Activated CD4-positive, alpha-beta T cell treated with anti-CD3 and anti-CD28 coated beads for 36 hours (primary cell): ENCODE data around the gene ENAH. TPM values are rescaled to one million over a fixed set of nuclear protein-coding genes. Genes with fewer than 3 reads are reported as not detected.
"Not testable (repeated sequence)": the region's sequence is repeated elsewhere in the genome, so short reads cannot be mapped to it uniquely, and the experiment has no call there.

Experiments used
- ATAC-seq: fragments of 200-7000 bp; cut with Tn5 transposase; one replicate; pipeline ENCODE4 v1.10.0; 2021; ENCODE audit warnings: mild to moderate bottlenecking, moderate library complexity
- CTCF ChIA-PET: fragments of 350-600 bp; sonication (Branson Sonifier 250); formaldehyde crosslinking; loops from one replicate; lab custom pipeline; 2021; ENCODE audit warnings: antibody characterized with exemption; lab: Charles Lee
- POLR2A ChIA-PET: fragments of 350-600 bp; sonication (Branson Sonifier 250); formaldehyde crosslinking; loops from one replicate; lab custom pipeline; 2021; ENCODE audit warnings: antibody characterized with exemption, inconsistent platforms; lab: Charles Lee
- DNase-seq: peaks from one replicate; pipeline ENCODE4 v3.0.0-alpha.2; 2020
- H3K27ac Mint-ChIP-seq: one replicate; pipeline ENCODE4 v1.8.0; 2021; ENCODE audit warnings: mixed read lengths
- H3K27me3 Mint-ChIP-seq: one replicate; pipeline ENCODE4 v1.8.0; 2021; ENCODE audit warnings: mixed read lengths
- H3K36me3 Mint-ChIP-seq: one replicate; pipeline ENCODE4 v1.8.0; 2021; ENCODE audit warnings: low read depth, mixed read lengths
- H3K4me1 Mint-ChIP-seq: one replicate; pipeline ENCODE4 v1.8.0; 2021; ENCODE audit warnings: mixed read lengths
- H3K4me3 Mint-ChIP-seq: one replicate; pipeline ENCODE4 v1.8.0; 2021; ENCODE audit warnings: mild to moderate bottlenecking, moderate library complexity, mixed read lengths
- H3K9me3 Mint-ChIP-seq: one replicate; pipeline ENCODE4 v1.8.0; 2021; ENCODE audit warnings: low read depth, mixed read lengths
- intact Hi-C, 2 experiments: fragments of 100-400 bp; cut with DNase I in 1 of 2; cut with micrococcal nuclease in 1 of 2; formaldehyde crosslinking; loops; one replicate each; pipeline versions ENCODE4 v1.14.2 to v1.15.1; 2022 to 2024; cut with DNase I, micrococcal nuclease
- total RNA-seq, 2 experiments: library from RNA; stranded (reverse); gene quantifications; one replicate each; pipeline ENCODE4 v1.2.3, GENCODE V29; 2021

ENAH gene
- total RNA-seq, 2 experiments from 2014 or later: 0.62 to 0.81 TPM

DNA sequence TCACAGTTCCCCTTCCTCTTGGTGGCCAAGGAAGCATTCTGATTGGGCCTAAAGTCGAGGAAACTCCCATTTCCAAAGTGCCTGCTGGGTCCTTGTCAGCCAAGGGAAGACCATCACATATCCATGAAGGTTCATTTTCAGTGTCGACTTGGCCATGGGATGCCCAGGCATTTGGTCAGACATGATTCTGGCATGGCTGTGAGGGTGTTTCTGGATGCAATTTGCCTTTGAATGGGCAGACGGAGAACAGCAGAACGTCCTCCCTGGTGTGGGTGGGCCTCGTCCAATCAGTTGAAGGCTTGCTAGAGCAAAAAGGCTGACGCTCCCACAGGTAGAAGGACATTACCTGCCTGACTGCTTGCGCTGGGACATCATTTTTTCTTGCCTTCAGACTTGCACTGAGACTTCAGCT is 176.8 kb downstream of the ENAH start:
- H3K4me3 Mint-ChIP-seq: no peak overlapping the region
- peaks cover 41% of the 10 kb centered on the region for H3K4me1 Mint-ChIP-seq
- H3K36me3 Mint-ChIP-seq: no peaks in the 10 kb centered on the region
- ATAC-seq (no peak), DNase-seq (no peak)
- POLR2A ChIA-PET: no interaction called here
- H3K9me3 Mint-ChIP-seq: no peaks in the 10 kb centered on the region
- peak overlapping the region; percentile 53 for H3K27ac Mint-ChIP-seq
- CTCF ChIA-PET: interaction anchor here (0.6 to 2.4 kb wide), 15 partner anchors 8 to 516 kb away, joined by 3 to 15 read pairs (median 4); partner anchors contain the start of gene SRP9
- no peaks in the 10 kb centered on the region for H3K27me3 Mint-ChIP-seq
- intact Hi-C loops: loop anchor here (10.0 kb wide), 3 partner anchors 179 to 719 kb away; partner anchors contain the start of gene ENAH (in 1 of the 2)

DNA sequence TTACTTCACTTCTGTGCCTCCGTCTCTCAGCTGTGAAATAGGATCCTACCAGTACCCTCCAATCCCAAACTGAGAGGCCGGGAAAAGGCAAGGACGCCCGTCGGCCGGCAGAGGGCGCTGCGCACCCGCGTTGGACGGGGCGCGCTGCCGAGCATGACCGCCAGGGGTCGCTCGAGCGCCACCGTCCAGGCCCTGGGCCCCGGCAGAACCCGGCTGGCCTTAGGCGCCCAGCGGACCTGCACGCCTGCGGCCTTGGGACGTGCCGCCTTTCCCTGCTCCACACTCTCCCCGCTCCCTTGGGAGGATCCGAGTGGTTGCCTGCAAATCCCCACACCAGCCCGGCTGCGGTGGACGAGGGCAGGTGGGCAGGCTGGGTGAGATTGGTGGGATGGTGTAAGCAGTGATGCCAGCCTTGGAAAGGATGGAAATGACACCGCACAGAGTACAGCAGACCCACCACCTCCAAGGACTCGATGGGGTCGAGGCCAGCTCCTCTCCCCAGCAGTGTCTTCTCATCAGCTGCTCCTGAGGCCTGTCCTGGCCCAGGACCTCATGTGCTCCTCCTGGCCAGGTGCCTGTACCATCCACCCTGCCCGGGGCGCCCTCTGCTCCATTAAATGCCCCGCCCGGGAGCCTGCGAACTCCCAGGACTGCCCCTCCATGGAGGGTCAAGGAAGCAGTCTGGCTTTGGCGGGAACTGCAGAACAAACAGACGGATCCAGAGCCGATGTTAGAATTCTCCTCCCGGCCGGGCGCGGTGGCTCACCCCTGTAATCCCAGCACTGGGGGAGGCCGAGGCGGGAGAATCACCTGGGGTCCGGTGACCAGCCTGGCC is 177.7 kb downstream of the ENAH start:
- H3K36me3 Mint-ChIP-seq: no peaks in the 10 kb centered on the region
- ATAC-seq: peak; percentile 70
- ChIA-PET POLR2A (no interaction called here), CTCF (interaction anchor here (0.6 to 2.4 kb wide), 51 partner anchors 8 to 516 kb away, joined by 3 to 15 read pairs (median 4); partner anchors contain the start of genes LBR, PYCR2 and SRP9)
- intact Hi-C loops: loop anchor here (1.0 to 10.0 kb wide), 13 partner anchors 79 to 720 kb away; partner anchors contain the start of genes SRP9 (in 2 of the 2) and ENAH (in 1 of the 2)
- no peaks in the 10 kb centered on the region for H3K9me3 Mint-ChIP-seq
- H3K27me3 Mint-ChIP-seq: no peaks in the 10 kb centered on the region
- H3K27ac Mint-ChIP-seq: no peak overlapping the region
- H3K4me1 Mint-ChIP-seq: peaks cover 41% of the 10 kb centered on the region
- peak; percentile 80 for DNase-seq
- H3K4me3 Mint-ChIP-seq: no peak overlapping the region

DNA sequence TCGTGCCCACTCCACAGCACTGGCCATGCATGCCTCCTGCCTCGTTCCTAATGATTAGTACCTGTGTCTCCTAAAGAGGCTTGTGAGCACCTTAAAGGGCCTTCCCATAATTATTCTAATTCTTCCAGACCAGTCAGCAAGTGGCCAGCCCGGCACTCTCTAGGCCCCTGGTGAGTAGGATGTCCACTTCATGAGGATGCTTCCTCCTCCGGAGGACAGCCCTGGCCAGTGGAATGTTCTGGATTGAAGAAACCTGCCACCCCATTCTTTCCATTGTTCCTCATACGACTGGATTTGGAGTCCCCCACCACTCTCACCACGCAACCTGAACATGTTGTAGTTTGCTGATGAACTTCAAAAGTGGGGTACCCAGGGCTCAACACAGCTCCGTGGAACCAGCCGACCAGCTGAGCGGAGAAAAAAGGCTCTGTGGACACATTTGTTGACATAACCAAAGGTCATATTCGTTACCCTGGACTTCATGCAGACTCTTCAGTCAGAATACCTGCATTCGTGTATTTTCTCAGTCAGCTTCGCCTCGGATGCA is 178.4 kb downstream of the ENAH start:
- Mint-ChIP-seq H3K9me3 (no peaks in the 10 kb centered on the region), H3K27ac (no peak overlapping the region), H3K4me3 (no peak overlapping the region), H3K27me3 (no peaks in the 10 kb centered on the region), H3K4me1 (peaks cover 41% of the 10 kb centered on the region), H3K36me3 (no peaks in the 10 kb centered on the region)
- intact Hi-C loops: loop anchor here (2.0 to 10.0 kb wide), 8 partner anchors 180 to 720 kb away; partner anchors contain the start of genes ENAH (in 1 of the 2) and SRP9 (in 1 of the 2)
- CTCF ChIA-PET: interaction anchor here (0.6 to 2.4 kb wide), 46 partner anchors 9 to 517 kb away, joined by 3 to 15 read pairs (median 3); partner anchors contain the start of genes LBR, PYCR2 and SRP9
- DNase-seq (no peak), ATAC-seq (no peak)
- POLR2A ChIA-PET: no interaction called here

DNA sequence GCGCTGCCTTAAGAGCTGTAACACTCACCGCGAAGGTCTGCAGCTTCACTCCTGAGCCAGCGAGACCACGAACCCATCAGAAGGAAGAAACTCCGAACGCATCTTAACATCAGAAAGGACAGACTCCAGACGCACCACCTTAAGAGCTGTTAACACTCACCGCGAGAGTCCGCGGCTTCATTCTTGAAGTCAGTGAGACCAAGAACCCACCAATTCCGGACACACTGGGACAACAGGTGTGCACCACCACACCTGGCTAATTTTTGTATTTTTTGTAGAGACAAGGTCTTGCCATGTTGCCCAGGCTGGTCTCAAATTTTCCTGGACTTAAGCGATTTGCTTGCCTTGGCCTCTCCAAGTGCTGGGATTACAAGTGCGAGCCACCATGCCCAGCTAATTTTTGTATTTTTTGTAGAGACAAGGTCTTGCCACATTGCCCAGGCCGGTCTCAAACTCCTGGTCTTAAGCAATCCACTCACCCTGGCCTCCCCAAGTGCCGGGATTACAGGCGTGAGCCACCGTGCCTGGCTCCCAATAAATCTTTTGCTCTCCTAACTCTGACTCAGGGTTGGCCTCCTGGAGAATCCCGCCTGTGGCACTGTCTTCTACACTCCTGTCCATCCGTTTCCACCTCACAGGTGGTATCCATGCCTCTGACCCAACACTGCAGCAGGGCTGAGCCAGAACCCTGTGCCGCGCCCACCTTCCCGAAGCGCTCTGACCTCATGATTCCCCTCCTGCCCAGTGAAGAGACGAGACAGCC is 179.1 kb downstream of the ENAH start:
- intact Hi-C loops: loop anchor here (2.0 to 10.0 kb wide), 8 partner anchors 181 to 721 kb away; partner anchors contain the start of genes ENAH (in 1 of the 2) and SRP9 (in 1 of the 2)
- H3K9me3 Mint-ChIP-seq, H3K36me3 Mint-ChIP-seq, H3K27me3 Mint-ChIP-seq, ATAC-seq: not testable (repeated sequence)
- ChIA-PET POLR2A (interaction anchor here (0.9 kb wide), 1 partner anchor 181 kb away, joined by 3 read pairs; no protein-coding TSS in a partner anchor), CTCF (interaction anchor here (0.6 to 2.4 kb wide), 36 partner anchors 9 to 1866 kb away, joined by 3 to 15 read pairs (median 4); partner anchors contain the start of genes LBR and SRP9)
- peak overlapping the region; percentile 83 for H3K27ac Mint-ChIP-seq
- H3K4me3 Mint-ChIP-seq: peak overlapping the region; percentile 43
- DNase-seq: peak; percentile 6
- H3K4me1 Mint-ChIP-seq: peaks cover 44% of the 10 kb centered on the region

DNA sequence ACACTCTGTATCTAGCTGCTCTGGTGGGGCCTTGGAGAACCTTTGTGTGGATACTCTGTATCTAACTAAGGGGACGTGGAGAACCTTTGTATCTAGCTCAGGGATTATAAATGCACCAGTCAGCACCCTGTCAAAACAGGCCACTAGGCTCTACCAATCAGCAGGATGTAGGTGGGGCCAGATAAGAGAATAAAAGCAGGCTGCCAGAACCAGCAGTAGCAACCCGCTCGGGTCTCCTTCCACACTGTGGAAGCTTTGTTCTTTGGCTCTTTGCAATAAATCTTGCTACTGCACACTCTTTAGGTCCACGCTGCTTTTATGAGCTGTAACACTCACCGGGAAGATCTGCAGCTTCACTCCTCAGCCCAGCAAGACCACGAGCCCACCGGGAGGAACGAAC is 179.7 kb downstream of the ENAH start:
- CTCF ChIA-PET: interaction anchor here (0.6 to 1.7 kb wide), 13 partner anchors 12 to 1866 kb away, joined by 3 to 14 read pairs (median 3); partner anchors contain the start of genes LBR and SRP9
- peak overlapping the region; percentile 43 for H3K4me3 Mint-ChIP-seq
- H3K9me3 Mint-ChIP-seq, H3K27me3 Mint-ChIP-seq, ATAC-seq, H3K36me3 Mint-ChIP-seq: not testable (repeated sequence)
- intact Hi-C loops: loop anchor here (10.0 kb wide), 3 partner anchors 182 to 722 kb away; partner anchors contain the start of gene ENAH (in 1 of the 2)
- peak; percentile 50 for DNase-seq
- peaks cover 49% of the 10 kb centered on the region for H3K4me1 Mint-ChIP-seq
- POLR2A ChIA-PET: interaction anchor here (0.6 to 0.9 kb wide), 2 partner anchors 72 to 182 kb away, joined by 3 read pairs; no protein-coding TSS in a partner anchor
- peak overlapping the region; percentile 83 for H3K27ac Mint-ChIP-seq

DNA sequence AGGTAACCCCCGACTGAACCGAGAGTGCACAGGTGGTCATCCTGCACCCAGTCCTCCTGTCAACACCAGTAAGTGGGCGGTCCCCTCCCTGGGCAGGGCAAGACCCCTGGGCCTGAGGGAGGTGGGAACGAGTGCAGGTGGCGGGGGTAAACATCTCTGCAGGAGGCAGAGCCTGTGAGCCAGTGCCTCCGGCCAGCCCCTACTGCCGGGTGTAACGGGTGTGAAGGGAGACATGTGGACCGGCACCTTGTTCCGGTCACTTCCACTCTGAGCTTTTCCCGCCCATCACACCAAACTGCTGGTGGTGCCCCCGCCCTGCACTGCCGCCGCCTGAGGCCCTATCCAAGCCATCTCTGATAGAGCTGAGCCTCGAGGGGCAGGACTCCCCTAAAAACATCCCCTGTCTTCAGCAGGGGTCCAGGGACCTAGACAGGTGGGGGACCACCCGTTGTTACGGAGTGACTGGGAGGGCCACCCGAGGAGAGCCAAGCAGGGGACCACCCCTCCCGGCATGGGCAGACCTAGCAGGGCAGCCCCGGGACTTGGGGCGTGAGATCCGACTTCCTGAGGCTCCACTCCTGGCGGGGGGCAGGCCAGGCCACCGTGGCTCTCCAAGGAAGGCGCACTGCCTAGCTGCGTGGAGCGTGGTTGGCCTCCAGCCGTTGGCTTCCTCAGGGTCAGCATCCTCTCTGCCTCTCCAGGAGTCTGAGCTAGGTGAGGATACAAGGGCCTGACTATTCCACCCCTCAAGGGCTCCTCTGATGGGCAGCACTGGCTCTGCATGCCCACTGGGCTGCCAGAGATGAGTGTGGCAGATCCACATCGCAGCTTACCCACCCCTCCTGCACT is 181.2 kb downstream of the ENAH start:
- H3K27me3 Mint-ChIP-seq: no peaks in the 10 kb centered on the region
- ChIA-PET CTCF (interaction anchor here (0.7 to 1.6 kb wide), 5 partner anchors 9 to 111 kb away, joined by 3 to 5 read pairs (median 3); partner anchors contain the start of gene LBR), POLR2A (no interaction called here)
- intact Hi-C loops: loop anchor here (10.0 kb wide), 3 partner anchors 183 to 723 kb away; partner anchors contain the start of gene ENAH (in 1 of the 2)
- peaks cover 38% of the 10 kb centered on the region for H3K4me1 Mint-ChIP-seq
- no peaks in the 10 kb centered on the region for H3K36me3 Mint-ChIP-seq
- peak; percentile 5 for DNase-seq
- H3K4me3 Mint-ChIP-seq: no peak overlapping the region
- ATAC-seq: no peak
- H3K9me3 Mint-ChIP-seq: no peaks in the 10 kb centered on the region
- no peak overlapping the region for H3K27ac Mint-ChIP-seq

DNA sequence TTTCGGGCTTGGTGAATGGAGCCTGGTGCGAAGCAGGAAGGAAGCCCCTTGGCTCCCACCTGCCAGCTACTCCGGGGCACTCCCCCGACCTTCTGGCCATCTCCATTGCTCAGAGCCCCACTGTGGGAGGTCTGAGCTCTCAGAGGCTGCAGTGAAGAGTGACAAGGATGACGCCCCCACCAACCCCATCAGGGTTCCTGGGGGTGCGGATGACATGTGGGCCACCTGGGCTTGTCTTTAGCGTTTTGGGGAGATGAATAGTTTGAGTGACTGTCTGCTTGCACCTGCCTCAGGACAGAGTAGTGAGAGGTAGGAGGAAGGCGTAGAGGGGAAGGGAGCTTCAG is 181.8 kb downstream of the ENAH start:
- peaks cover 37% of the 10 kb centered on the region for H3K4me1 Mint-ChIP-seq
- DNase-seq (peak; percentile 3), ATAC-seq (no peak)
- no peak overlapping the region for H3K4me3 Mint-ChIP-seq
- no peak overlapping the region for H3K27ac Mint-ChIP-seq
- ChIA-PET POLR2A (no interaction called here), CTCF (interaction anchor here (1.0 to 1.2 kb wide), 3 partner anchors 10 to 23 kb away, joined by 3 to 5 read pairs (median 3); no protein-coding TSS in a partner anchor)
- intact Hi-C loops: loop anchor here (10.0 kb wide), 3 partner anchors 184 to 724 kb away; partner anchors contain the start of gene ENAH (in 1 of the 2)
- H3K36me3 Mint-ChIP-seq: no peaks in the 10 kb centered on the region
- H3K9me3 Mint-ChIP-seq: no peaks in the 10 kb centered on the region
- H3K27me3 Mint-ChIP-seq: no peaks in the 10 kb centered on the region

DNA sequence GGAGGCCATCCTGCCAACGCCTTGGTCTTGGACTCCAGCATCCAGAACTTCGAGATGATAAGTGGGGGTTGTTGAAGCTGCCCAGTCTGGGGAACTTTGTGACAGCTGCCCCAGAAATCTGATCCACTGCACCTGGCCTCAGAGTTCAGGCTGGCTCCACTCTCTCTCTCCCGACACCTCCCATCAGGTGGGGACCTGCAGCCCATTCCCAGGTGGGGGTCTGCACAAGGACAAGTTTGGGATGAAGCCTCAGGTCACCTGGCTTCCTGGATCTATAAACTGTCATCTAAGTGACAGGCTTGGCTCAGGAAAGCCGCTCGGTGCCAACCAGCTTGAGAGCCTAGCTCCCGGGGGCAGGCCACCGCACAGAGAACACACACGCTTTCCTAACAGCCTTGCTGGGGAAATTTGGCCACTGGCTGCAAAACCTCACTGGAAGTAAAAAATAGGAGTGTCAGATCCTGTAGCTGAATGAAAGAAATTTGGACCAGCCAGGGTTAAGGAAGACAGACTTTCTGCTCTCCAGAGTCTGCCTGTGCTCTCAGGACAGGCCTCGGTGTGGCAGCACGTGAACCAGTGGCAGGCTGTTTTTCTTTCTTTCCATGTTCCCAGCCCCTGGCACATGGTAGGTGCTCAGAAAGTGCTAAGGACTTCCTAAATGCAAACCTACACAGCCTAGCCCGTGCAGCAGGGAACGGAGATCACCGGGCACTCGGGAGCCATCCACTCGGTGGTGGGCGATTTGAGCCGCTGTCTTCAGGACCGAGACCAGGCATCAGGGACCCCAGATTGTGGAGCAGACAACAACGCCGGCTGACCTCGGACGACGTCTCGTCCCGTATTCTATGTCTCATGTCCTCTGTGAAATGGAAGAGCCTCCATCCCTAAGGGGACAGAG is 182.5 kb downstream of the ENAH start:
- peak; percentile 5 for DNase-seq
- Mint-ChIP-seq H3K4me1 (peaks cover 37% of the 10 kb centered on the region), H3K27me3 (no peaks in the 10 kb centered on the region), H3K9me3 (no peaks in the 10 kb centered on the region), H3K4me3 (no peak overlapping the region), H3K27ac (no peak overlapping the region), H3K36me3 (no peaks in the 10 kb centered on the region)
- no peak for ATAC-seq
- intact Hi-C loops: loop anchor here (10.0 kb wide), 3 partner anchors 184 to 724 kb away; partner anchors contain the start of gene ENAH (in 1 of the 2)
- ChIA-PET POLR2A (no interaction called here), CTCF (interaction anchor here (0.6 to 1.1 kb wide), 2 partner anchors 22 to 442 kb away, joined by 5 read pairs; no protein-coding TSS in a partner anchor)

DNA sequence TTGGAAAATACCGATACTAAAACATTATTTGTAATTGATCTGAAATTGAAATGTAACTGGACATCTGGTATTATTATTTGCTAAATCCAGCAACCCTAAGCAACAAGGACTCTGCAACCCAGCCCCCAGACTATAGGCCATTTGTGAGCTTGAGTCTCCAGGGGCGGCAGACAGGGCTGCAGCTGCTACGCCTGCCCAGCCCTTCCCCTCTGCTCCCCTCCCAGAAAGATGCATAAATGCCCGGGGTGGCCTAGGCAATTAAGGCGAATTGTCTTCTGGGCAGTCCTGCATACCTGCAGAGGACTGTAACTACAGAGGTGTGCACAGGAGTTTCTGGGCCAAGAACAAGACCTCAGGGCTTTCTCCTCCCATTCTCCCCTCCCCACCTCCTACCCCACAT is 183.9 kb downstream of the ENAH start:
- ChIA-PET POLR2A (interaction anchor here (0.6 to 2.9 kb wide), 2 partner anchors 41 to 44 kb away, joined by 3 to 7 read pairs; partner anchors contain the start of gene LBR), CTCF (interaction anchor here (0.6 to 1.8 kb wide), 6 partner anchors 8 to 518 kb away, joined by 3 to 8 read pairs (median 4); no protein-coding TSS in a partner anchor)
- H3K4me3 Mint-ChIP-seq: peak overlapping the region; percentile 85
- H3K36me3 Mint-ChIP-seq: no peaks in the 10 kb centered on the region
- ATAC-seq (no peak), DNase-seq (peak; percentile 4)
- H3K4me1 Mint-ChIP-seq: peaks cover 32% of the 10 kb centered on the region
- peak overlapping the region; percentile 98 for H3K27ac Mint-ChIP-seq
- H3K27me3 Mint-ChIP-seq: no peaks in the 10 kb centered on the region
- intact Hi-C loops: loop anchor here in 1 of 2 experiments (5.0 kb wide), 1 partner anchor 593 kb away; the partner anchor contains the start of gene H3-3A
- no peaks in the 10 kb centered on the region for H3K9me3 Mint-ChIP-seq
